K562 (cell line): Measurements from ENCODE around the gene CLSTN1. TPM values are rescaled to one million over a fixed set of nuclear protein-coding genes. Genes with fewer than 3 reads are reported as not detected.

Experiments
- CSDE1 ChIP-seq, 2 experiments: fragments of 450-650 bp; IDR thresholded peaks; 2 replicates each; pipeline ENCODE4 v1.6.1; 2016; ENCODE audit warnings: mild to moderate bottlenecking in 1 of 2
- KLF16 ChIP-seq: IDR thresholded peaks from 2 replicates; pipeline ENCODE4 v1.6.1; 2016; ENCODE audit warnings: antibody characterized with exemption
- POU5F1 ChIP-seq: fragments of 150-350 bp; IDR thresholded peaks from 2 replicates; pipeline ENCODE4 v1.6.1; 2014; ENCODE audit warnings: borderline replicate concordance, low read length, low read depth, mild to moderate bottlenecking; ENCODE audit not compliant: partially characterized antibody
- RB1 ChIP-seq: fragments of 450-650 bp; IDR thresholded peaks from 2 replicates; pipeline ENCODE4 v1.6.1; 2017; ENCODE audit warnings: low read depth, mild to moderate bottlenecking
- SOX6 ChIP-seq: fragments of 450-650 bp; IDR thresholded peaks from 2 replicates; pipeline ENCODE4 v1.6.1; 2014; ENCODE audit warnings: mild to moderate bottlenecking
- TARDBP ChIP-seq: fragments of 450-650 bp; IDR thresholded peaks from 2 replicates; pipeline ENCODE4 v1.6.1; 2016
- YY1 ChIP-seq, 3 experiments: IDR thresholded peaks; 2 replicates each; pipeline ENCODE4 v1.6.1; 2011; ENCODE audit warnings: low read length in 2 of 3, mild to moderate bottlenecking in 2 of 3, moderate library complexity in 2 of 3, borderline replicate concordance in 1 of 3, control low read depth in 1 of 3, low read depth in 1 of 3; ENCODE audit not compliant: insufficient read depth in 3 of 3, insufficient replicate concordance in 2 of 3, control insufficient read depth in 1 of 3, insufficient read length in 1 of 3; ENCODE audit errors: extremely low read depth in 1 of 3
- ZNF232 ChIP-seq: sonication (generic); formaldehyde crosslinking; IDR thresholded peaks from 2 replicates; pipeline ENCODE4 v1.8.0; 2022; ENCODE audit warnings: mild to moderate bottlenecking, missing genetic modification reagents
- polyA plus RNA-seq, 8 experiments: library from polyadenylated mRNA; depleted of rRNA in 4 of 8; stranded (reverse) in 5 of 8; unstranded in 3 of 8; fragments of >200 nt; fragmentation: Nextera tagmentation in 2 of 8; fragmentation: Illumina TruSeq in 1 of 8; extraction: Ambion mirVana in 2 of 8; extraction: Trizol in 1 of 8; gene quantifications; 2 replicates each; pipeline versions ENCODE4 v1.2.1 to v1.2.3, GENCODE V29; 2011 to 2014; ENCODE audit warnings: inconsistent platforms in 1 of 8, missing spikeins in 1 of 8
- total RNA-seq, 7 experiments: library from RNA; depleted of rRNA in 6 of 7; stranded (reverse); fragments of >200 nt in 6 of 7; fragmentation: Illumina TruSeq in 2 of 7; extraction: Trizol in 2 of 7; gene quantifications; 2 replicates each; pipeline versions ENCODE4 v1.2.1 to v1.2.3, GENCODE V29; 2011 to 2021; ENCODE audit warnings: low replicate concordance in 1 of 7
- TF ChIP-seq, protein P1 (sequence below), 2 experiments: fragments of 450-650 bp; formaldehyde crosslinking in 1 of 2; IDR thresholded peaks; 2 replicates each; pipeline versions ENCODE4 v1.4.0 to v1.6.1; 2014 to 2020; ENCODE audit warnings: mild to moderate bottlenecking in 2 of 2, borderline replicate concordance in 1 of 2, low read depth in 1 of 2
- TF ChIP-seq, protein P2 (sequence below): sonication (generic); formaldehyde crosslinking; IDR thresholded peaks from 2 replicates; pipeline ENCODE4 v1.8.1; 2023; ENCODE audit warnings: mild to moderate bottlenecking, missing genetic modification reagents
- TF ChIP-seq, protein P3 (sequence below), 2 experiments: fragments of 450-650 bp in 1 of 2; IDR thresholded peaks; 2 replicates each; pipeline ENCODE4 v1.6.1; 2011 to 2017; ENCODE audit warnings: low read depth in 2 of 2, antibody characterized with exemption in 1 of 2, borderline replicate concordance in 1 of 2, low read length in 1 of 2, mild to moderate bottlenecking in 1 of 2, mixed read lengths in 1 of 2; ENCODE audit not compliant: control insufficient read depth in 1 of 2

Gene CLSTN1
- total and polyA plus RNA-seq, 9 of the 15 experiments (the other 6 are each of a cell fraction or from before 2014, with no cell fraction given) = 1.1 to 32.5 (median 13.3) TPM

DNA sequence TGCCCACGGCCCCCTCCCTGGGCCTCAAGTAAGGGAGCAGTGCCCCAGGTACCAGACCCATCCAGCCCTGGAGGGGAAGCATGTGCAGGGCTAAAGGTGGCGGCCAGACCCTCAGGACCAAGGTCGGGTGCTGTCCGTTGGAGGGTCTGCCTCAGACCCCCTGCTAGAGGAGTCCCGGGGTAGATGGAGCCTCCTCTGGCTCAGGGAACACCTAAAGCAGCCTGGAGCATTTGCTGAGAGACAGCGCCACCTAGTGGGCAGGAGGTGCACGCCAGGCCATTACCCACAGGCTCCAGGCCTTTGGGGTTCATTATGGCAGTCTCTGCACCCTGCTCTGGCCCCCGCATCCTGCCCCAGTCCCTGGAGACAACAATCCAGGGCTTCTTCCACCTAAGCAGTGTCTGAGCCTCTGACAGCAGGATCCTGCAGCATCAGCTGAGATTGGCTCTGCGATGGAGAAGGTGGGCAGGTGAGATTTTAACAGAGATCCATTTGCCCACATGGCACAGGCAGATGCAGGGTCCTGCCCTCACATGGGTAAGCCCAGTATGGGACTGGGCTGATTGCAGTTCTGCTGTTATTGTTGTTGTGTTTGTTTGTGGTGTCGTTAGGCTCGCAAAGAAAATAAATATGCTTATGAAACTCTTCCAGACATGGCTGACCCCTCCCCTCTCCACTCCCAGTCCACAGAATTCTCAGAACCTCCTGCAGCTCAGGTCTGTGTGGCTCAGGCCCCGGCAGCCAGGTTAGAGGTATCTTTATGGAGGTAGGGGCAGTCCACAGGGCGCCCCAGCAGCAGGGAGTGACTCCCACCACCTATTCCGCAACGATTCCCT is 43.9 kb upstream of the CLSTN1 start (continued):
- TF ChIP-seq RB1 (peak; percentile 87), KLF16 (0 out of 2 replicates have a peak, but pooled peaks have one; percentile 18), ZNF232 (CRISPR knock-in tag) (no peak), TARDBP (0 out of 2 replicates have a peak, but pooled peaks have one; percentile 39), SOX6 (0 out of 2 replicates have a peak, but pooled peaks have one; percentile 17), YY1 (IDR thresholded peaks at IDR 0.05; ENCODE audit: borderline replicate concordance in 1 of 3, control insufficient read depth in 1 of 3, extremely low read depth in 1 of 3, insufficient read depth in 3 of 3, insufficient read length in 1 of 3, insufficient replicate concordance in 2 of 3, low read depth in 1 of 3, low read length in 2 of 3) (peak in 1 of 3 experiments; percentile 40), CSDE1 (IDR thresholded peaks at IDR 0.05) (no peak), POU5F1 (peak; percentile 36)
- TF ChIP-seq, protein P1, sequence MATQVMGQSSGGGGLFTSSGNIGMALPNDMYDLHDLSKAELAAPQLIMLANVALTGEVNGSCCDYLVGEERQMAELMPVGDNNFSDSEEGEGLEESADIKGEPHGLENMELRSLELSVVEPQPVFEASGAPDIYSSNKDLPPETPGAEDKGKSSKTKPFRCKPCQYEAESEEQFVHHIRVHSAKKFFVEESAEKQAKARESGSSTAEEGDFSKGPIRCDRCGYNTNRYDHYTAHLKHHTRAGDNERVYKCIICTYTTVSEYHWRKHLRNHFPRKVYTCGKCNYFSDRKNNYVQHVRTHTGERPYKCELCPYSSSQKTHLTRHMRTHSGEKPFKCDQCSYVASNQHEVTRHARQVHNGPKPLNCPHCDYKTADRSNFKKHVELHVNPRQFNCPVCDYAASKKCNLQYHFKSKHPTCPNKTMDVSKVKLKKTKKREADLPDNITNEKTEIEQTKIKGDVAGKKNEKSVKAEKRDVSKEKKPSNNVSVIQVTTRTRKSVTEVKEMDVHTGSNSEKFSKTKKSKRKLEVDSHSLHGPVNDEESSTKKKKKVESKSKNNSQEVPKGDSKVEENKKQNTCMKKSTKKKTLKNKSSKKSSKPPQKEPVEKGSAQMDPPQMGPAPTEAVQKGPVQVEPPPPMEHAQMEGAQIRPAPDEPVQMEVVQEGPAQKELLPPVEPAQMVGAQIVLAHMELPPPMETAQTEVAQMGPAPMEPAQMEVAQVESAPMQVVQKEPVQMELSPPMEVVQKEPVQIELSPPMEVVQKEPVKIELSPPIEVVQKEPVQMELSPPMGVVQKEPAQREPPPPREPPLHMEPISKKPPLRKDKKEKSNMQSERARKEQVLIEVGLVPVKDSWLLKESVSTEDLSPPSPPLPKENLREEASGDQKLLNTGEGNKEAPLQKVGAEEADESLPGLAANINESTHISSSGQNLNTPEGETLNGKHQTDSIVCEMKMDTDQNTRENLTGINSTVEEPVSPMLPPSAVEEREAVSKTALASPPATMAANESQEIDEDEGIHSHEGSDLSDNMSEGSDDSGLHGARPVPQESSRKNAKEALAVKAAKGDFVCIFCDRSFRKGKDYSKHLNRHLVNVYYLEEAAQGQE (IDR thresholded peaks at IDR 0.05; ENCODE audit: borderline replicate concordance) = peak; percentile 94
- TF ChIP-seq, protein P1 (CRISPR knock-in tag; IDR thresholded peaks at IDR 0.05; ENCODE audit: low read depth) = no peak
- TF ChIP-seq, protein P2, sequence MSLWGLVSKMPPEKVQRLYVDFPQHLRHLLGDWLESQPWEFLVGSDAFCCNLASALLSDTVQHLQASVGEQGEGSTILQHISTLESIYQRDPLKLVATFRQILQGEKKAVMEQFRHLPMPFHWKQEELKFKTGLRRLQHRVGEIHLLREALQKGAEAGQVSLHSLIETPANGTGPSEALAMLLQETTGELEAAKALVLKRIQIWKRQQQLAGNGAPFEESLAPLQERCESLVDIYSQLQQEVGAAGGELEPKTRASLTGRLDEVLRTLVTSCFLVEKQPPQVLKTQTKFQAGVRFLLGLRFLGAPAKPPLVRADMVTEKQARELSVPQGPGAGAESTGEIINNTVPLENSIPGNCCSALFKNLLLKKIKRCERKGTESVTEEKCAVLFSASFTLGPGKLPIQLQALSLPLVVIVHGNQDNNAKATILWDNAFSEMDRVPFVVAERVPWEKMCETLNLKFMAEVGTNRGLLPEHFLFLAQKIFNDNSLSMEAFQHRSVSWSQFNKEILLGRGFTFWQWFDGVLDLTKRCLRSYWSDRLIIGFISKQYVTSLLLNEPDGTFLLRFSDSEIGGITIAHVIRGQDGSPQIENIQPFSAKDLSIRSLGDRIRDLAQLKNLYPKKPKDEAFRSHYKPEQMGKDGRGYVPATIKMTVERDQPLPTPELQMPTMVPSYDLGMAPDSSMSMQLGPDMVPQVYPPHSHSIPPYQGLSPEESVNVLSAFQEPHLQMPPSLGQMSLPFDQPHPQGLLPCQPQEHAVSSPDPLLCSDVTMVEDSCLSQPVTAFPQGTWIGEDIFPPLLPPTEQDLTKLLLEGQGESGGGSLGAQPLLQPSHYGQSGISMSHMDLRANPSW (CRISPR knock-in tag) = 0 out of 2 replicates have a peak, but pooled peaks have one; percentile 86
- TF ChIP-seq, protein P3, sequence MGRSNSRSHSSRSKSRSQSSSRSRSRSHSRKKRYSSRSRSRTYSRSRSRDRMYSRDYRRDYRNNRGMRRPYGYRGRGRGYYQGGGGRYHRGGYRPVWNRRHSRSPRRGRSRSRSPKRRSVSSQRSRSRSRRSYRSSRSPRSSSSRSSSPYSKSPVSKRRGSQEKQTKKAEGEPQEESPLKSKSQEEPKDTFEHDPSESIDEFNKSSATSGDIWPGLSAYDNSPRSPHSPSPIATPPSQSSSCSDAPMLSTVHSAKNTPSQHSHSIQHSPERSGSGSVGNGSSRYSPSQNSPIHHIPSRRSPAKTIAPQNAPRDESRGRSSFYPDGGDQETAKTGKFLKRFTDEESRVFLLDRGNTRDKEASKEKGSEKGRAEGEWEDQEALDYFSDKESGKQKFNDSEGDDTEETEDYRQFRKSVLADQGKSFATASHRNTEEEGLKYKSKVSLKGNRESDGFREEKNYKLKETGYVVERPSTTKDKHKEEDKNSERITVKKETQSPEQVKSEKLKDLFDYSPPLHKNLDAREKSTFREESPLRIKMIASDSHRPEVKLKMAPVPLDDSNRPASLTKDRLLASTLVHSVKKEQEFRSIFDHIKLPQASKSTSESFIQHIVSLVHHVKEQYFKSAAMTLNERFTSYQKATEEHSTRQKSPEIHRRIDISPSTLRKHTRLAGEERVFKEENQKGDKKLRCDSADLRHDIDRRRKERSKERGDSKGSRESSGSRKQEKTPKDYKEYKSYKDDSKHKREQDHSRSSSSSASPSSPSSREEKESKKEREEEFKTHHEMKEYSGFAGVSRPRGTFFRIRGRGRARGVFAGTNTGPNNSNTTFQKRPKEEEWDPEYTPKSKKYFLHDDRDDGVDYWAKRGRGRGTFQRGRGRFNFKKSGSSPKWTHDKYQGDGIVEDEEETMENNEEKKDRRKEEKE (IDR thresholded peaks at IDR 0.05; ENCODE audit: borderline replicate concordance in 1 of 2, control insufficient read depth in 1 of 2, low read depth in 2 of 2, low read length in 1 of 2) = no peak
